ENCODE results near the gene ZBTB11.

ZBTB11 gene

DNA sequence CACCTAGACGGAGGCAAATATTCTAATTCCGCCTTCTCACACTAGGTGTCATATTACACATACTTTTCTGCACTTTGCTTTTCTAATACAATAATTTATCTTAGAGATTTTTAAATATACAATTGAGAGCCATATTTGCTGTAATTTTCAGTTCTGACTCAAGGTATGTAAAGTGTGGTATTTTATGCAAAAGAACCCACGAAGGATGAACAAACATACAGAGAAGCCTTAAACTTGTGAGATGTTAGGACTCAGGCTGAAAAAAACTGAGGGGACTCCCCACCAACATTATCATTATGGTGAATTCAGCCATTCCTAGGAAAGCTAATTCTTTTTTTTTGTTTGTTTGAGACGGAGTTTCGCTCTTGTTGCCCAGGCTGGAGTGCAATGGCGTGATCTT is 9.6 kb downstream of the ZBTB11 start:
- TF ChIP-seq POLR2AphosphoS5 (IDR thresholded peaks at IDR 0.05; ENCODE audit: low read depth, low read length) (no peak), SIN3A (IDR thresholded peaks at IDR 0.05; ENCODE audit: borderline replicate concordance, insufficient read depth, low read length) (no peak), FOXP2 (optimal IDR thresholded peaks at IDR 0.05; ENCODE audit: borderline replicate concordance, extremely low read depth, extremely low read length, insufficient read depth) (no peak), TAF1 (IDR thresholded peaks at IDR 0.05; ENCODE audit: borderline replicate concordance, insufficient read depth, low read length) (no peak)
- TF ChIP-seq, protein P1, sequence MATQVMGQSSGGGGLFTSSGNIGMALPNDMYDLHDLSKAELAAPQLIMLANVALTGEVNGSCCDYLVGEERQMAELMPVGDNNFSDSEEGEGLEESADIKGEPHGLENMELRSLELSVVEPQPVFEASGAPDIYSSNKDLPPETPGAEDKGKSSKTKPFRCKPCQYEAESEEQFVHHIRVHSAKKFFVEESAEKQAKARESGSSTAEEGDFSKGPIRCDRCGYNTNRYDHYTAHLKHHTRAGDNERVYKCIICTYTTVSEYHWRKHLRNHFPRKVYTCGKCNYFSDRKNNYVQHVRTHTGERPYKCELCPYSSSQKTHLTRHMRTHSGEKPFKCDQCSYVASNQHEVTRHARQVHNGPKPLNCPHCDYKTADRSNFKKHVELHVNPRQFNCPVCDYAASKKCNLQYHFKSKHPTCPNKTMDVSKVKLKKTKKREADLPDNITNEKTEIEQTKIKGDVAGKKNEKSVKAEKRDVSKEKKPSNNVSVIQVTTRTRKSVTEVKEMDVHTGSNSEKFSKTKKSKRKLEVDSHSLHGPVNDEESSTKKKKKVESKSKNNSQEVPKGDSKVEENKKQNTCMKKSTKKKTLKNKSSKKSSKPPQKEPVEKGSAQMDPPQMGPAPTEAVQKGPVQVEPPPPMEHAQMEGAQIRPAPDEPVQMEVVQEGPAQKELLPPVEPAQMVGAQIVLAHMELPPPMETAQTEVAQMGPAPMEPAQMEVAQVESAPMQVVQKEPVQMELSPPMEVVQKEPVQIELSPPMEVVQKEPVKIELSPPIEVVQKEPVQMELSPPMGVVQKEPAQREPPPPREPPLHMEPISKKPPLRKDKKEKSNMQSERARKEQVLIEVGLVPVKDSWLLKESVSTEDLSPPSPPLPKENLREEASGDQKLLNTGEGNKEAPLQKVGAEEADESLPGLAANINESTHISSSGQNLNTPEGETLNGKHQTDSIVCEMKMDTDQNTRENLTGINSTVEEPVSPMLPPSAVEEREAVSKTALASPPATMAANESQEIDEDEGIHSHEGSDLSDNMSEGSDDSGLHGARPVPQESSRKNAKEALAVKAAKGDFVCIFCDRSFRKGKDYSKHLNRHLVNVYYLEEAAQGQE (IDR thresholded peaks at IDR 0.05; ENCODE audit: insufficient read depth in 1 of 2, low read depth in 2 of 2, low read length in 2 of 2) = no peak

DNA sequence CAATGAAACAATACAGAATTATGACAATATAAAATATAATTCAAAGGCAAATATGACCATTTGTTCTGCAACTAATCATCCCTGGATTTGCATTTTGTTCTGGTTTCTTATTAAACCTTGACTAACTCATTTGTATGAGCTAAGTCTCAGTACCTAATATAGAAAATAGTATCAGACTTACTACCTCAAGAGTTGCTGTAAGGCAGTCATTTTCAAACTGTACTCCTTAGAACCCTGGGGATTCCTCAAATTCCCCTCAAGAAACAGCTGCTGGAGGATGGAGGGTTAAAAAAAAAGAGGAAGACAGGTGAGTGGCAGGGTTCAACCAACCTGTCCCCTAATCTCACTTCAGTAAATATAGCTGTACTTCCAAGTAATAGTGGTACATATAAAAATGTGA is 11.1 kb downstream of the ZBTB11 start:
- TF ChIP-seq, protein P1 (IDR thresholded peaks at IDR 0.05; ENCODE audit: insufficient read depth in 1 of 2, low read depth in 2 of 2, low read length in 2 of 2) = no peak
- TF ChIP-seq SIN3A (IDR thresholded peaks at IDR 0.05; ENCODE audit: borderline replicate concordance, insufficient read depth, low read length) = no peak
- TF ChIP-seq FOXP2 (optimal IDR thresholded peaks at IDR 0.05; ENCODE audit: borderline replicate concordance, extremely low read depth, extremely low read length, insufficient read depth) = no peak
- TF ChIP-seq TAF1 (IDR thresholded peaks at IDR 0.05; ENCODE audit: borderline replicate concordance, insufficient read depth, low read length) = no peak
- TF ChIP-seq POLR2AphosphoS5 (IDR thresholded peaks at IDR 0.05; ENCODE audit: low read depth, low read length) = no peak

DNA sequence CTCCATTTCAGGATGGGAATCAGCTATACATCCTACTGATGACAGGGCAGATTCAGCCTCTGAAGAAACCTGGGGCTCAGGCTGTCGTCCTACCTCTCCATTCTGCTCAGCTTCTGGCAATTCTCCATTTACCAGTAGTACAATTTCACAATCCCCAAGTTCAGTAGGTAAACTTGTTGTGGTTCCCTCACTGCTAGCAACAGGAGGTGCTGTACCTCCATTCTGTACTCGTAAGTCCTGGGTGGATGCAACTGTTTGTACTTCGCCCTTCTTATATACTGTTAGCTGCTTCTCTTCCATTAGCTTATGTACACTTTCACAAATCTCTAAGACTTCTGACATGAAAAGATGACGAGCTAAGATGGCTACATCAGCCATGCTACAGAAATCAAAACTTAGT is 11.6 kb downstream of the ZBTB11 start:
- TF ChIP-seq SIN3A (IDR thresholded peaks at IDR 0.05; ENCODE audit: borderline replicate concordance, insufficient read depth, low read length) (no peak), POLR2AphosphoS5 (IDR thresholded peaks at IDR 0.05; ENCODE audit: low read depth, low read length) (no peak), FOXP2 (optimal IDR thresholded peaks at IDR 0.05; ENCODE audit: borderline replicate concordance, extremely low read depth, extremely low read length, insufficient read depth) (no peak), TAF1 (IDR thresholded peaks at IDR 0.05; ENCODE audit: borderline replicate concordance, insufficient read depth, low read length) (no peak)
- TF ChIP-seq, protein P1 (IDR thresholded peaks at IDR 0.05; ENCODE audit: insufficient read depth in 1 of 2, low read depth in 2 of 2, low read length in 2 of 2) = no peak

DNA sequence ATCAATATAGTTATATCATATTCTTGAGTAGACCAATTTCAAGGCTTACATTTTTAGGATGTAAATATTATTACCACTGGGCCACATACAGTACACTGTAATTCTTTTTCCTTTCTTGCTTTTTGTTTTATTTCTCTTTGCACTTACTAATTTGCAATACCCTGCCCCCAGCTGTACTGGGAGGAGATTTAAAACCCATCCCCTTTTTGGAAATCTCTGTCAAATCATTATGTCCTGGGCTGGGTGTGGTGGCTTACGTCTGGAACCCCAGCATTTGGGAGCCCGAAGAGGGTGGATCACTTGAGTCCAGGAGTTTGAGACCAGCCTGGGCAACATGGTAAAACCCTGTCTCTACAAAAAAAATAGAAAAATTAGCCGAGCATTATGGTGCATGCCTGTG is 16.2 kb downstream of the ZBTB11 start:
- TF ChIP-seq, protein P1 (IDR thresholded peaks at IDR 0.05; ENCODE audit: insufficient read depth in 1 of 2, low read depth in 2 of 2, low read length in 2 of 2) = no peak
- TF ChIP-seq FOXP2 (optimal IDR thresholded peaks at IDR 0.05; ENCODE audit: borderline replicate concordance, extremely low read depth, extremely low read length, insufficient read depth) (no peak), SIN3A (IDR thresholded peaks at IDR 0.05; ENCODE audit: borderline replicate concordance, insufficient read depth, low read length) (no peak), TAF1 (IDR thresholded peaks at IDR 0.05; ENCODE audit: borderline replicate concordance, insufficient read depth, low read length) (no peak), POLR2AphosphoS5 (IDR thresholded peaks at IDR 0.05; ENCODE audit: low read depth, low read length) (no peak)

DNA sequence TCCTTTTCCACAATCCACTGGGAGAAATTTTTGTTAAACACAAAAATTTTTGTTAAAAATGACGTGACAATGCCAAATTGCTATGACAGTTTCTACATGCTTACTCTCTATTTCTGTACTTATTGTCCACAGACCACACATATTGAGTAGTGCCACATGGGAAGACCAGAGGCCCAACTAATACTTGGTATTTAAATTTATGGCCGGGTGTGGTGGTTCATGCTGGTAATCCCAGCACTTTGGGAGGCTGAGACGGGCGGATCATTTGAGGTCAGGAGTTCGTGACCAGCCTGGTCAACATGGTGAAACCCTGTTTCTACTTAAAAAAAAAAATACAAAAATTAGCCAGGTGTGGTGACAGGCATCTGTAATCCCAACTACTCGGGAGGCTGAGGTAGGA is 20.3 kb downstream of the ZBTB11 start:
- TF ChIP-seq FOXP2 (optimal IDR thresholded peaks at IDR 0.05; ENCODE audit: borderline replicate concordance, extremely low read depth, extremely low read length, insufficient read depth) (no peak), TAF1 (IDR thresholded peaks at IDR 0.05; ENCODE audit: borderline replicate concordance, insufficient read depth, low read length) (no peak), SIN3A (IDR thresholded peaks at IDR 0.05; ENCODE audit: borderline replicate concordance, insufficient read depth, low read length) (no peak), POLR2AphosphoS5 (IDR thresholded peaks at IDR 0.05; ENCODE audit: low read depth, low read length) (no peak)
- TF ChIP-seq, protein P1 (IDR thresholded peaks at IDR 0.05; ENCODE audit: insufficient read depth in 1 of 2, low read depth in 2 of 2, low read length in 2 of 2) = no peak

Data from PFSK-1 (cell line).